Nasal cavity respiratory epithelium epithelial cell of viscerocranial mucosa (primary cell): Measurements from ENCODE around the gene GJC1. TPM values are rescaled to one million over a fixed set of nuclear protein-coding genes. Genes with fewer than 3 reads are reported as not detected.

Experiments
- total RNA-seq: library from RNA; depleted of rRNA; stranded (reverse); fragments of >200 nt; gene quantifications from 2 replicates; pipeline ENCODE4 v1.2.3, GENCODE V29; 2014

The GJC1 gene
- 1.5 and 6.5 TPM in 2 replicates for total RNA-seq

GRCh38 chr17:44829523-44830358 lies at the start of gene GJC1:
GJC1 (minus strand) TSS chr17:44830287; CDS start chr17:44805817, 24,470 bp downstream.

GRCh38 chr17:44847586-44847985 lies 17.5 kb upstream of the GJC1 start, which contains the start of gene HIGD1B:
HIGD1B (plus strand) TSS chr17:44847883; CDS start chr17:44848153, 270 bp downstream.

GRCh38 chr17:44758414-44759085 lies 71.5 kb downstream of the GJC1 start, which contains the start of gene ADAM11:
ADAM11 (plus strand) TSS chr17:44758988; CDS start chr17:44759200, 212 bp downstream.

Other genes starting within 250 kb of the GJC1 start
- gene MEIOC, start 173.8 kb downstream of the GJC1 start, total RNA-seq = under 0.01 TPM in 1 of 2 replicates, not detected in the other
- 41.2 and 47.8 TPM in 2 replicates for gene CCDC43, start 140.5 kb downstream of the GJC1 start, total RNA-seq
- gene DBF4B, start 121.6 kb downstream of the GJC1 start, total RNA-seq = 0.34 and 1.4 TPM in 2 replicates
- gene ADAM11, start 71.3 kb downstream of the GJC1 start, total RNA-seq = under 0.01 TPM in 2 replicates
- not detected in 2 replicates for gene HIGD1B, start 17.6 kb upstream of the GJC1 start, total RNA-seq
- gene EFTUD2, start 69.2 kb upstream of the GJC1 start, total RNA-seq = 91.2 and 160 TPM in 2 replicates
- gene GFAP, start 85.2 kb upstream of the GJC1 start, total RNA-seq = under 0.01 TPM in 1 of 2 replicates, not detected in the other
- under 0.01 TPM in 1 of 2 replicates, not detected in the other for gene KIF18B, start 117.5 kb upstream of the GJC1 start, total RNA-seq
- under 0.01 and 0.07 TPM in 2 replicates for gene C1QL1, start 138.0 kb upstream of the GJC1 start, total RNA-seq
- 33.2 and 80.1 TPM in 2 replicates for gene DCAKD, start 221.3 kb upstream of the GJC1 start, total RNA-seq
- gene NMT1, start 231.0 kb upstream of the GJC1 start, total RNA-seq = 64.9 and 152 TPM in 2 replicates